MCF 10A (cell line): Measurements from ENCODE around the gene NIN. TPM values are rescaled to one million over a fixed set of nuclear protein-coding genes. Genes with fewer than 3 reads are reported as not detected.
A peak's percentile ranks its signal among the peaks of the same experiment; 100 is the strongest.

Experiments
- BruUV-seq: library from RNA; stranded (reverse); fragments of 400-500 nt; replicated peaks from 2 replicates; lab custom pipeline; 2021; lab: Mats Ljungman, UMichigan
- CTCF ChIA-PET: fragments of 300-600 bp; sonication (Branson Sonifier 250); formaldehyde crosslinking; extraction: SDS; loops from one replicate; lab custom pipeline; 2021; ENCODE audit warnings: antibody characterized with exemption, inconsistent platforms; lab: Yijun Ruan, JAX
- POLR2A ChIA-PET: fragments of 300-600, 350-650 bp; sonication (Branson Sonifier 250); formaldehyde crosslinking; extraction: SDS; loops from one replicate; lab custom pipeline; 2020; ENCODE audit warnings: antibody characterized with exemption, inconsistent platforms; lab: Yijun Ruan, JAX
- DNase-seq: peaks from one replicate; pipeline ENCODE4 v3.0.0-alpha.2; 2018; ENCODE audit not compliant: unreplicated experiment
- H3K27ac Mint-ChIP-seq: one replicate; pipeline ENCODE4 v1.8.0; 2022; ENCODE audit warnings: mild to moderate bottlenecking, low read depth, mixed read lengths; ENCODE audit not compliant: unreplicated experiment
- H3K27me3 Mint-ChIP-seq: one replicate; pipeline ENCODE4 v1.8.0; 2022; ENCODE audit warnings: mixed read lengths; ENCODE audit not compliant: insufficient read depth, unreplicated experiment
- H3K36me3 Mint-ChIP-seq: one replicate; pipeline ENCODE4 v1.8.0; 2022; ENCODE audit warnings: mild to moderate bottlenecking, moderate library complexity, mixed read lengths; ENCODE audit not compliant: insufficient read depth, unreplicated experiment
- H3K4me1 Mint-ChIP-seq: one replicate; pipeline ENCODE4 v1.8.0; 2022; ENCODE audit warnings: mixed read lengths; ENCODE audit not compliant: insufficient read depth, unreplicated experiment
- H3K4me3 Mint-ChIP-seq: one replicate; pipeline ENCODE4 v1.8.0; 2022; ENCODE audit warnings: mild to moderate bottlenecking, moderate library complexity, mixed read lengths; ENCODE audit not compliant: unreplicated experiment
- H3K9me3 Mint-ChIP-seq: one replicate; pipeline ENCODE4 v1.8.0; 2022; ENCODE audit warnings: mixed read lengths; ENCODE audit not compliant: unreplicated experiment
- intact Hi-C: fragments of 100-400 bp; cut with micrococcal nuclease; formaldehyde crosslinking; loops from 2 replicates; pipeline ENCODE4 v1.14.1; 2022
- total RNA-seq: library from RNA; stranded (reverse); gene quantifications from 2 replicates; pipeline ENCODE4 v1.2.3, GENCODE V29; 2022
- TF ChIP-seq, protein P1 (sequence below): fragments of 200-600 bp; IDR thresholded peaks from one replicate; pipeline ENCODE4 v1.8.0; 2022; ENCODE audit warnings: antibody characterized with exemption, mild to moderate bottlenecking; ENCODE audit not compliant: unreplicated experiment

Gene NIN
- total RNA-seq, 1 experiment from 2014 or later: 33.0 TPM

DNA sequence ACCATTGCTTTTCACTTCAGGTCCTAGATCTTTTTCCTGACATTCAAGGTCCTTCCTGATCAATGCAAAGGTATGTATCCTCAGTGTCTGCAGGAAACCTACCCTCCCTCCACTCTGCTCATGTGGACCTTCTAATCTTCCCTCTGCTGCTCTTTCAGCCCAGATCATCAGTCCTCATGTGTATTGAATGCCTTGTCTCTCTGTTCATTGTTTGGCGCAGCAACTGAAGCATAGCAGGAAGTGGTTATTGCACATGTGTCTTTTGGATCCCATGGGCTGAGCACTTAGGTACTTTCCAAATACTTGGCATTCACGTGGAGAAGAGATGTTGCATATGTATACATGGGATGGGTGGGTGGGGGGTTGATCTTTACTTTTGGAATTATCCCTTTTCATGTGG lies 4.3 kb upstream of the NIN start:
- no peak overlapping the region for H3K27ac Mint-ChIP-seq
- peaks cover 7% of the 10 kb centered on the region for H3K4me1 Mint-ChIP-seq
- TF ChIP-seq, protein P1, sequence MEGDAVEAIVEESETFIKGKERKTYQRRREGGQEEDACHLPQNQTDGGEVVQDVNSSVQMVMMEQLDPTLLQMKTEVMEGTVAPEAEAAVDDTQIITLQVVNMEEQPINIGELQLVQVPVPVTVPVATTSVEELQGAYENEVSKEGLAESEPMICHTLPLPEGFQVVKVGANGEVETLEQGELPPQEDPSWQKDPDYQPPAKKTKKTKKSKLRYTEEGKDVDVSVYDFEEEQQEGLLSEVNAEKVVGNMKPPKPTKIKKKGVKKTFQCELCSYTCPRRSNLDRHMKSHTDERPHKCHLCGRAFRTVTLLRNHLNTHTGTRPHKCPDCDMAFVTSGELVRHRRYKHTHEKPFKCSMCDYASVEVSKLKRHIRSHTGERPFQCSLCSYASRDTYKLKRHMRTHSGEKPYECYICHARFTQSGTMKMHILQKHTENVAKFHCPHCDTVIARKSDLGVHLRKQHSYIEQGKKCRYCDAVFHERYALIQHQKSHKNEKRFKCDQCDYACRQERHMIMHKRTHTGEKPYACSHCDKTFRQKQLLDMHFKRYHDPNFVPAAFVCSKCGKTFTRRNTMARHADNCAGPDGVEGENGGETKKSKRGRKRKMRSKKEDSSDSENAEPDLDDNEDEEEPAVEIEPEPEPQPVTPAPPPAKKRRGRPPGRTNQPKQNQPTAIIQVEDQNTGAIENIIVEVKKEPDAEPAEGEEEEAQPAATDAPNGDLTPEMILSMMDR: no peak

GRCh38 chr14:50834802-50835276 lies 3.9 kb upstream of the NIN start:
- Mint-ChIP-seq H3K27ac (no peak overlapping the region), H3K36me3 (no peaks in the 10 kb centered on the region), H3K27me3 (no peaks in the 10 kb centered on the region), H3K9me3 (no peaks in the 10 kb centered on the region), H3K4me3 (no peak overlapping the region), H3K4me1 (peaks cover 10% of the 10 kb centered on the region)
- TF ChIP-seq, protein P1: no peak
- ChIA-PET POLR2A (no interaction called here), CTCF (no interaction called here)
- no TSS peak for BruUV-seq
- no peak for DNase-seq
- intact Hi-C loops: no loop called here

More for the DNA sequence above, 4.3 kb upstream of the NIN start:
- Mint-ChIP-seq H3K9me3 (no peaks in the 10 kb centered on the region), H3K4me3 (no peak overlapping the region), H3K36me3 (no peaks in the 10 kb centered on the region), H3K27me3 (no peaks in the 10 kb centered on the region)
- DNase-seq: no peak
- intact Hi-C loops: no loop called here
- no TSS peak for BruUV-seq
- POLR2A ChIA-PET: no interaction called here
- CTCF ChIA-PET: no interaction called here

GRCh38 chr14:50832935-50833630 lies 2.1 kb upstream of the NIN start:
- intact Hi-C loops: no loop called here
- H3K27me3 Mint-ChIP-seq: no peaks in the 10 kb centered on the region
- BruUV-seq: no TSS peak
- POLR2A ChIA-PET: interaction anchor here (2.6 kb wide), 1 partner anchor 27 kb away, joined by 18 read pairs; no protein-coding TSS in a partner anchor
- no peak overlapping the region for H3K4me3 Mint-ChIP-seq
- no peak overlapping the region for H3K27ac Mint-ChIP-seq
- CTCF ChIA-PET: interaction anchor here (0.6 to 1.2 kb wide), 3 partner anchors 27 to 234 kb away, joined by 3 read pairs; no protein-coding TSS in a partner anchor
- H3K4me1 Mint-ChIP-seq: peaks cover 21% of the 10 kb centered on the region
- no peaks in the 10 kb centered on the region for H3K36me3 Mint-ChIP-seq
- H3K9me3 Mint-ChIP-seq: no peaks in the 10 kb centered on the region
- no peak for DNase-seq
- TF ChIP-seq, protein P1: no peak

DNA sequence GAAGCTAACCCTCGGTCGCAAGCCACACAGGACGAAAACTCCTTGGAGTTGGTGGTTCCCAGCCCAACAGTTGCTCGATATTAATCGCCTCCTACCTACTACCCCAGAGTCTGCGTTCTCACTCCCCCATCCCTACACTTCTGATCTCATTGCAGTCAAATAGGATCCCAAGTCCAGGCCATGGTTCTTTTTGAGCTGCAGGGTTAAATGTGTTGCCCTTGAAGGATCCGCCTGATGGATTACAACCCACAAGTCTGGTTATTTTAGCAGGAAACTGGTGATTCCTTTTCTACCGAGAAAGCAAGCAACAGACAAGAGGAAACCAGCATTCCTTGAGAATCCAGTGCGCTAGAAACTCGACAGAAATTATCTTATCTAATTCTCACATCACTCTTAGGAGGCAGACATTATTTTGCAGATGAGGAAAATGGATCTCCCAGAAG lies 785 bp upstream of the NIN start:
- TF ChIP-seq, protein P1: no peak
- Mint-ChIP-seq H3K36me3 (no peaks in the 10 kb centered on the region), H3K27me3 (no peaks in the 10 kb centered on the region), H3K27ac (peak overlapping the region; percentile 20), H3K9me3 (no peaks in the 10 kb centered on the region), H3K4me3 (peak overlapping the region; percentile 75), H3K4me1 (peaks cover 21% of the 10 kb centered on the region)
- intact Hi-C loops: no loop called here
- CTCF ChIA-PET: interaction anchor here (0.6 to 6.2 kb wide), 2 partner anchors 29 to 165 kb away, joined by 3 to 54 read pairs; no protein-coding TSS in a partner anchor
- POLR2A ChIA-PET: interaction anchor here (0.6 to 2.6 kb wide), 9 partner anchors 9 to 652 kb away, joined by 3 to 18 read pairs (median 4); no protein-coding TSS in a partner anchor
- BruUV-seq: no TSS peak
- DNase-seq: no peak
